ENCODE data around the gene RNF7. TPM values are rescaled to one million over a fixed set of nuclear protein-coding genes. Genes with fewer than 3 reads are reported as not detected.

Gene RNF7
- total RNA-seq, 4 donors from 2014 or later = 57.8 to 93.8 (median 76.0) TPM

GRCh38 chr3:141795276-141795675 lies 57.2 kb downstream of the RNF7 start:
- no peak for TF ChIP-seq CTCF (IDR thresholded peaks at IDR 0.05; ENCODE audit: low read depth)

- TF ChIP-seq CTCF (IDR thresholded peaks at IDR 0.05; ENCODE audit: low read depth) = no peak
Measured at GRCh38 chr3:141795741-141796080, 57.6 kb downstream of the RNF7 start.

GRCh38 chr3:141796081-141796888 lies 58.2 kb downstream of the RNF7 start:
- no peak for TF ChIP-seq CTCF (IDR thresholded peaks at IDR 0.05; ENCODE audit: low read depth)

Small RNAs within 50 kb of the gene (small RNA-seq; reads per million reads assigned to genes)
- not detected for gene AC112771.1

Other genes starting within 250 kb of the RNF7 start
- gene GRK7, start 25.1 kb downstream of the RNF7 start, total RNA-seq = under 1 TPM in 1 of 4 donors, not detected in 3; 0.16 TPM
- 100 to 1,000 TPM in 2 of 4 donors, 10 to 100 TPM in 2; 55.7 to 294 (median 84.0) TPM for gene ATP1B3, start 138.3 kb downstream of the RNF7 start, total RNA-seq